K562 (cell line): ENCODE data around the gene UVRAG. TPM values are rescaled to one million over a fixed set of nuclear protein-coding genes. Genes with fewer than 3 reads are reported as not detected.

Experiments used
- ATAC-seq: fragments of 200-7000 bp; cut with Tn5 transposase; 3 replicates; pipeline ENCODE4 v1.9.1; 2020; ENCODE audit warnings: moderate library complexity
- BruUV-seq: library from RNA; stranded (reverse); fragments of 400-500 nt; replicated peaks from 2 replicates; lab custom pipeline; 2021; lab: Mats Ljungman, UMichigan
- CTCF ChIA-PET: fragments of 300-600 bp; formaldehyde crosslinking; extraction: SDS; loops from one replicate; lab custom pipeline; 2021; ENCODE audit warnings: low intra/inter-chr PET ratio; lab: Yijun Ruan, JAX
- POLR2A ChIA-PET: fragments of 300-600, 350-650 bp; sonication (Branson Sonifier 250); formaldehyde crosslinking; extraction: SDS; loops from one replicate; lab custom pipeline; 2021; ENCODE audit warnings: antibody characterized with exemption, inconsistent platforms; lab: Yijun Ruan, JAX
- DNase-seq, 4 experiments: peaks; one replicate each; pipeline versions ENCODE4 v3.0.0 to v3.0.0-alpha.2; 2011 to 2018; ENCODE audit warnings: low spot score in 3 of 4, mixed read lengths in 3 of 4; ENCODE audit errors: extremely low read depth in 1 of 4
- FAIRE-seq: peaks from 2 replicates; lab custom pipeline; 2011; peaks lifted over from hg19 to GRCh38; lab: Jason Lieb, UNC
- H2AFZ ChIP-seq: 2 replicates; pipeline ENCODE4 v1.6.0; 2011; ENCODE audit warnings: low read depth, low read length, control low read depth, inconsistent platforms
- H3K27ac ChIP-seq: fragments of 200-600 bp; 3 replicates; pipeline ENCODE4 v1.8.0; 2011; ENCODE audit warnings: low read depth, mild to moderate bottlenecking, control low read depth, inconsistent platforms, low read length, moderate library complexity, mixed read lengths; ENCODE audit errors: extremely low read depth
- H3K27me3 ChIP-seq, 2 experiments: fragments of 300-600 bp in 1 of 2; 2 replicates in 1 of 2; 3 replicates in 1 of 2; pipeline versions ENCODE4 v1.6.0 to v1.8.0; 2011; ENCODE audit warnings: inconsistent platforms in 2 of 2, low read length in 2 of 2, mild to moderate bottlenecking in 1 of 2, mixed read lengths in 1 of 2, moderate library complexity in 1 of 2; ENCODE audit not compliant: control insufficient read depth in 2 of 2, insufficient read depth in 2 of 2
- H3K36me3 ChIP-seq: fragments of 300-600 bp; 3 replicates; pipeline ENCODE4 v1.8.0; 2011; ENCODE audit warnings: mild to moderate bottlenecking, low read length, inconsistent platforms; ENCODE audit not compliant: control insufficient read depth, insufficient read depth
- H3K4me1 ChIP-seq, 2 experiments: fragments of 200-600 bp in 1 of 2; replicated peaks in 1 of 2; 2 replicates in 1 of 2; 3 replicates in 1 of 2; pipeline versions ENCODE4 v1.5.1 to v1.8.0; 2011; ENCODE audit warnings: inconsistent platforms in 2 of 2, low read length in 2 of 2, mild to moderate bottlenecking in 1 of 2, mixed read lengths in 1 of 2, moderate library complexity in 1 of 2; ENCODE audit not compliant: control insufficient read depth in 2 of 2, insufficient read depth in 2 of 2
- H3K4me2 ChIP-seq: 2 replicates; pipeline ENCODE4 v1.6.1; 2011; ENCODE audit warnings: low read length, control low read depth, inconsistent platforms, mixed read lengths; ENCODE audit not compliant: insufficient read depth
- H3K4me3 ChIP-seq: fragments of 200-600 bp; sonication (generic), shearing (Covaris generic); 2 replicates; pipeline ENCODE4 v1.5.1; 2016; ENCODE audit warnings: control low read depth, inconsistent platforms
- H3K79me2 ChIP-seq: fragments of 200-600 bp; 3 replicates; pipeline ENCODE4 v1.8.0; 2011; ENCODE audit warnings: low read length, inconsistent platforms; ENCODE audit not compliant: control insufficient read depth, insufficient read depth
- H3K9ac ChIP-seq, 2 experiments: 2 replicates each; pipeline versions ENCODE4 v1.6.0 to v1.6.1; 2011; ENCODE audit warnings: low read depth in 2 of 2, low read length in 2 of 2, control low read depth in 1 of 2, inconsistent platforms in 1 of 2, mild to moderate bottlenecking in 1 of 2, mixed read lengths in 1 of 2; ENCODE audit not compliant: insufficient read depth in 1 of 2
- H3K9me1 ChIP-seq: one replicate; pipeline ENCODE4 v1.6.0; 2011; ENCODE audit warnings: inconsistent platforms, mild to moderate bottlenecking, low read length, moderate library complexity; ENCODE audit not compliant: control insufficient read depth, insufficient read depth
- H3K9me3 ChIP-seq: replicated peaks from 2 replicates; pipeline ENCODE4 v1.5.1; 2011; ENCODE audit warnings: low read depth, low read length, inconsistent platforms; ENCODE audit not compliant: control insufficient read depth, insufficient read depth
- H4K20me1 ChIP-seq: replicated peaks from 2 replicates; pipeline ENCODE4 v1.6.1; 2011; ENCODE audit warnings: low read length, inconsistent platforms, mixed read lengths; ENCODE audit not compliant: control insufficient read depth, insufficient read depth
- CBX1 ChIP-seq: sonication (generic); IDR thresholded peaks from 2 replicates; pipeline ENCODE4 v1.6.1; 2016; ENCODE audit warnings: antibody characterized with exemption, low read depth, mild to moderate bottlenecking
- HDAC6 ChIP-seq: IDR thresholded peaks from 2 replicates; pipeline ENCODE4 v1.6.1; 2012; ENCODE audit warnings: low read depth, mild to moderate bottlenecking, control low read depth, inconsistent platforms, low read length, moderate library complexity
- NFRKB ChIP-seq: fragments of 450-650 bp; IDR thresholded peaks from 2 replicates; pipeline ENCODE4 v1.6.1; 2016; ENCODE audit warnings: low read depth
- RFX5 ChIP-seq: IDR thresholded peaks from 2 replicates; pipeline ENCODE4 v1.6.1; 2011; ENCODE audit warnings: low read depth, mild to moderate bottlenecking, improper control_type of control experiment, low read length
- SMAD1 ChIP-seq: fragments of 150-350 bp; IDR thresholded peaks from 2 replicates; pipeline ENCODE4 v1.6.1; 2014; ENCODE audit warnings: low read length, low read depth; ENCODE audit not compliant: partially characterized antibody
- ZKSCAN3 ChIP-seq: fragments of 250-450 bp; sonication (Bioruptor Pico); IDR thresholded peaks from 2 replicates; pipeline ENCODE4 v1.4.0; 2020
- WGBS: fragments of 100-300 bp; shearing (Covaris generic); methylation state at CpG from one replicate; pipeline ENCODE4 v1.1.6; 2016; ENCODE audit warnings: low coverage, mixed read lengths; ENCODE audit not compliant: insufficient coverage; ENCODE audit errors: missing lambda C conversion rate; 5-methylcytosine and 5-hydroxymethylcytosine counted together
- in situ Hi-C: fragments of 300-500 bp; cut with MboI; formaldehyde crosslinking; loops from 4 replicates; pipeline ENCODE4 v1.15.0; 2018; ENCODE audit warnings: inconsistent platforms, mixed read lengths
- intact Hi-C: fragments of 100-400 bp; cut with micrococcal nuclease; formaldehyde crosslinking; loops from 2 replicates; pipeline ENCODE4 v1.14.2; 2022
- polyA plus RNA-seq, 8 experiments: library from polyadenylated mRNA; depleted of rRNA in 4 of 8; stranded (reverse) in 5 of 8; unstranded in 3 of 8; fragments of >200 nt; fragmentation: Nextera tagmentation in 2 of 8; fragmentation: Illumina TruSeq in 1 of 8; extraction: Ambion mirVana in 2 of 8; extraction: Trizol in 1 of 8; gene quantifications; 2 replicates each; pipeline versions ENCODE4 v1.2.1 to v1.2.3, GENCODE V29; 2011 to 2014; ENCODE audit warnings: inconsistent platforms in 1 of 8, missing spikeins in 1 of 8
- total RNA-seq, 7 experiments: library from RNA; depleted of rRNA in 6 of 7; stranded (reverse); fragments of >200 nt in 6 of 7; fragmentation: Illumina TruSeq in 2 of 7; extraction: Trizol in 2 of 7; gene quantifications; 2 replicates each; pipeline versions ENCODE4 v1.2.1 to v1.2.3, GENCODE V29; 2011 to 2021; ENCODE audit warnings: low replicate concordance in 1 of 7
- TF ChIP-seq, protein P1 (sequence below): fragments of 250-450 bp; sonication (Bioruptor Pico); IDR thresholded peaks from 2 replicates; pipeline ENCODE4 v1.9.0; 2021; ENCODE audit warnings: mild to moderate bottlenecking
- TF ChIP-seq, protein P2 (sequence below): fragments of 450-650 bp; IDR thresholded peaks from 2 replicates; pipeline ENCODE4 v1.6.1; 2017; ENCODE audit warnings: antibody characterized with exemption
- TF ChIP-seq, protein P3 (sequence below): IDR thresholded peaks from 3 replicates; pipeline ENCODE4 v1.6.1; 2011; ENCODE audit warnings: borderline replicate concordance, mild to moderate bottlenecking, moderate library complexity; ENCODE audit not compliant: insufficient read length; ENCODE audit errors: extremely low read depth
- TF ChIP-seq, protein P4 (sequence below): fragments of 450-650 bp; IDR thresholded peaks from 2 replicates; pipeline ENCODE4 v1.6.1; 2016; ENCODE audit warnings: missing biosample characterization, missing genetic modification characterization
- TF ChIP-seq, protein P5 (sequence below): fragments of 250-450 bp; sonication (Bioruptor Pico); IDR thresholded peaks from 2 replicates; pipeline ENCODE4 v1.8.0; 2022; ENCODE audit warnings: moderate library complexity, mild to moderate bottlenecking, inconsistent platforms
- TF ChIP-seq, protein P6 (sequence below), 2 experiments: fragments of 200-800 bp in 1 of 2; sonication (Bioruptor generic) in 1 of 2; sonication (generic) in 1 of 2; formaldehyde crosslinking in 1 of 2; IDR thresholded peaks in 1 of 2; conservative IDR thresholded peaks in 1 of 2; 2 replicates each; pipeline versions ENCODE4 v1.5.0 to v1.6.1; 2016 to 2020; ENCODE audit warnings: missing compliant biosample characterization in 1 of 2, missing genetic modification characterization in 1 of 2, missing genetic modification reagents in 1 of 2

UVRAG gene
- total and polyA plus RNA-seq, 9 of the 15 experiments (the other 6 are each of a cell fraction or from before 2014, with no cell fraction given): 3.1 to 17.8 (median 12.4) TPM

DNA sequence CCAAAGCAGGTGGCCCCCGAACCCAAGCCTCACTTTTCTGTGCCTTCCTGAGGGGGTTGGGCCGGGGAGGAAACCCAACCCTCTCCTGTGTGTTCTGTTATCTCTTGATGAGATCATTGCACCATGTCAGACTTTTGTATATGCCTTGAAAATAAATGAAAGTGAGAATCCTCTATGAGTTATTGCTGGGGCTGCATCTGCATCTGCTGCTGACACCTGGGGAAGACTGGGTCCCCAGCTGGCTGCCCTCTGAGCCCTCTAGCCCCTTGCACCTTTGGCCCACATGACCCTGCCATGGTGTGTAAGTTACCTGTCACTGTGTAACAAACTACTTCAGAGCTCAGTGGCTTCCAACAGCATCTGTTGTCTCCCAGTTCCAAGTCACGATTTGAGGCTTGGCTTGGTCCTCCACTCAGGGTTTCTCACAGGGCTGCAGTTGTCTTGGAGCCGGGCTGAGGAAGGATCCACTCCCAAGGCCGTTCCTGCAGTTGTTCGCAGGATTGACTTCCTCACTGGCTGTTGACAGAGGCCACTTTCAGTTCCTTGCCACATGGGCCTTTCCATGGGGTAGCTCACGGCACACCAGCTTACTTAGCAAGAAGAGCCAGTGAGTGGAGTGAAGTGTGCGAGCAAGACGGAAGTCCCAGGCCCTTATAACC is 13.5 kb upstream of the UVRAG start:
- DNase-seq (no peak), ATAC-seq (no peak), FAIRE-seq (no peak)
- ChIA-PET CTCF (interaction anchor here (5.3 kb wide), 1 partner anchor 66 kb away, joined by 61 read pairs; no protein-coding TSS in a partner anchor), POLR2A (interaction anchor here (0.6 to 2.0 kb wide), 4 partner anchors 8 to 426 kb away, joined by 3 to 11 read pairs (median 4); no protein-coding TSS in a partner anchor)
- Histone ChIP-seq H4K20me1 (no peaks in the 10 kb centered on the region; the same call in 1 of the 2 replicates), H3K27me3 (no peaks in the 10 kb centered on the region), H3K9me1 (no peaks in the 10 kb centered on the region), H3K4me3 (no peak overlapping the region), H3K4me1 (0 out of 5 replicates have a peak, but pooled peaks cover 0 to 3% of the 10 kb centered on the region in 2 experiments), H3K9ac (peak overlapping the region in 1 of 2 experiments; percentile 6; a peak in 2 of 4 replicates), H3K27ac (no peak overlapping the region), H3K4me2 (no peak overlapping the region), H3K9me3 (no peaks in the 10 kb centered on the region), H3K79me2 (no peaks in the 10 kb centered on the region), H3K36me3 (no peaks in the 10 kb centered on the region), H2AFZ (no peak overlapping the region)
- intact Hi-C loops (loop anchor here (5.0 kb wide), 1 partner anchor 516 kb away; no protein-coding TSS in a partner anchor), in situ Hi-C loops (no loop called here)
- no TSS peak for BruUV-seq
- 46% methylated on average over 9 of the region's 9 CpGs for WGBS
- no peak for TF ChIP-seq HDAC6
- TF ChIP-seq, protein P1, sequence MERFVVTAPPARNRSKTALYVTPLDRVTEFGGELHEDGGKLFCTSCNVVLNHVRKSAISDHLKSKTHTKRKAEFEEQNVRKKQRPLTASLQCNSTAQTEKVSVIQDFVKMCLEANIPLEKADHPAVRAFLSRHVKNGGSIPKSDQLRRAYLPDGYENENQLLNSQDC (CRISPR knock-in tag): no peak
- TF ChIP-seq CBX1: no peak
- TF ChIP-seq, protein P2, sequence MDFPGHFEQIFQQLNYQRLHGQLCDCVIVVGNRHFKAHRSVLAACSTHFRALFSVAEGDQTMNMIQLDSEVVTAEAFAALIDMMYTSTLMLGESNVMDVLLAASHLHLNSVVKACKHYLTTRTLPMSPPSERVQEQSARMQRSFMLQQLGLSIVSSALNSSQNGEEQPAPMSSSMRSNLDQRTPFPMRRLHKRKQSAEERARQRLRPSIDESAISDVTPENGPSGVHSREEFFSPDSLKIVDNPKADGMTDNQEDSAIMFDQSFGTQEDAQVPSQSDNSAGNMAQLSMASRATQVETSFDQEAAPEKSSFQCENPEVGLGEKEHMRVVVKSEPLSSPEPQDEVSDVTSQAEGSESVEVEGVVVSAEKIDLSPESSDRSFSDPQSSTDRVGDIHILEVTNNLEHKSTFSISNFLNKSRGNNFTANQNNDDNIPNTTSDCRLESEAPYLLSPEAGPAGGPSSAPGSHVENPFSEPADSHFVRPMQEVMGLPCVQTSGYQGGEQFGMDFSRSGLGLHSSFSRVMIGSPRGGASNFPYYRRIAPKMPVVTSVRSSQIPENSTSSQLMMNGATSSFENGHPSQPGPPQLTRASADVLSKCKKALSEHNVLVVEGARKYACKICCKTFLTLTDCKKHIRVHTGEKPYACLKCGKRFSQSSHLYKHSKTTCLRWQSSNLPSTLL: no peak
- TF ChIP-seq, protein P3, sequence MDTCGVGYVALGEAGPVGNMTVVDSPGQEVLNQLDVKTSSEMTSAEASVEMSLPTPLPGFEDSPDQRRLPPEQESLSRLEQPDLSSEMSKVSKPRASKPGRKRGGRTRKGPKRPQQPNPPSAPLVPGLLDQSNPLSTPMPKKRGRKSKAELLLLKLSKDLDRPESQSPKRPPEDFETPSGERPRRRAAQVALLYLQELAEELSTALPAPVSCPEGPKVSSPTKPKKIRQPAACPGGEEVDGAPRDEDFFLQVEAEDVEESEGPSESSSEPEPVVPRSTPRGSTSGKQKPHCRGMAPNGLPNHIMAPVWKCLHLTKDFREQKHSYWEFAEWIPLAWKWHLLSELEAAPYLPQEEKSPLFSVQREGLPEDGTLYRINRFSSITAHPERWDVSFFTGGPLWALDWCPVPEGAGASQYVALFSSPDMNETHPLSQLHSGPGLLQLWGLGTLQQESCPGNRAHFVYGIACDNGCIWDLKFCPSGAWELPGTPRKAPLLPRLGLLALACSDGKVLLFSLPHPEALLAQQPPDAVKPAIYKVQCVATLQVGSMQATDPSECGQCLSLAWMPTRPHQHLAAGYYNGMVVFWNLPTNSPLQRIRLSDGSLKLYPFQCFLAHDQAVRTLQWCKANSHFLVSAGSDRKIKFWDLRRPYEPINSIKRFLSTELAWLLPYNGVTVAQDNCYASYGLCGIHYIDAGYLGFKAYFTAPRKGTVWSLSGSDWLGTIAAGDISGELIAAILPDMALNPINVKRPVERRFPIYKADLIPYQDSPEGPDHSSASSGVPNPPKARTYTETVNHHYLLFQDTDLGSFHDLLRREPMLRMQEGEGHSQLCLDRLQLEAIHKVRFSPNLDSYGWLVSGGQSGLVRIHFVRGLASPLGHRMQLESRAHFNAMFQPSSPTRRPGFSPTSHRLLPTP: no peak
- TF ChIP-seq, protein P4, sequence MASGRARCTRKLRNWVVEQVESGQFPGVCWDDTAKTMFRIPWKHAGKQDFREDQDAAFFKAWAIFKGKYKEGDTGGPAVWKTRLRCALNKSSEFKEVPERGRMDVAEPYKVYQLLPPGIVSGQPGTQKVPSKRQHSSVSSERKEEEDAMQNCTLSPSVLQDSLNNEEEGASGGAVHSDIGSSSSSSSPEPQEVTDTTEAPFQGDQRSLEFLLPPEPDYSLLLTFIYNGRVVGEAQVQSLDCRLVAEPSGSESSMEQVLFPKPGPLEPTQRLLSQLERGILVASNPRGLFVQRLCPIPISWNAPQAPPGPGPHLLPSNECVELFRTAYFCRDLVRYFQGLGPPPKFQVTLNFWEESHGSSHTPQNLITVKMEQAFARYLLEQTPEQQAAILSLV (tag): no peak
- no peak for TF ChIP-seq NFRKB
- no peak for TF ChIP-seq RFX5
- TF ChIP-seq, protein P5, sequence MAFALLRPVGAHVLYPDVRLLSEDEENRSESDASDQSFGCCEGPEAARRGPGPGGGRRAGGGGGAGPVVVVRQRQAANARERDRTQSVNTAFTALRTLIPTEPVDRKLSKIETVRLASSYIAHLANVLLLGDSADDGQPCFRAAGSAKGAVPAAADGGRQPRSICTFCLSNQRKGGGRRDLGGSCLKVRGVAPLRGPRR (CRISPR knock-in tag): no peak
- TF ChIP-seq ZKSCAN3 (CRISPR knock-in tag): no peak
- TF ChIP-seq, protein P6, sequence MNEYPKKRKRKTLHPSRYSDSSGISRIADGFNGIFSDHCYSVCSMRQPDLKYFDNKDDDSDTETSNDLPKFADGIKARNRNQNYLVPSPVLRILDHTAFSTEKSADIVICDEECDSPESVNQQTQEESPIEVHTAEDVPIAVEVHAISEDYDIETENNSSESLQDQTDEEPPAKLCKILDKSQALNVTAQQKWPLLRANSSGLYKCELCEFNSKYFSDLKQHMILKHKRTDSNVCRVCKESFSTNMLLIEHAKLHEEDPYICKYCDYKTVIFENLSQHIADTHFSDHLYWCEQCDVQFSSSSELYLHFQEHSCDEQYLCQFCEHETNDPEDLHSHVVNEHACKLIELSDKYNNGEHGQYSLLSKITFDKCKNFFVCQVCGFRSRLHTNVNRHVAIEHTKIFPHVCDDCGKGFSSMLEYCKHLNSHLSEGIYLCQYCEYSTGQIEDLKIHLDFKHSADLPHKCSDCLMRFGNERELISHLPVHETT (CRISPR knock-in tag; conservative IDR thresholded peaks at IDR 0.05 in 1 of 2, IDR thresholded peaks at IDR 0.05 in 1 of 2): no peak
- TF ChIP-seq SMAD1: no peak
